ENCODE measurements around the gene UXS1. TPM values are rescaled to one million over a fixed set of nuclear protein-coding genes. Genes with fewer than 3 reads are reported as not detected.

Gene UXS1
- total and polyA plus RNA-seq, 7 donors: 8.4 to 59.8 (median 21.3) TPM

DNA sequence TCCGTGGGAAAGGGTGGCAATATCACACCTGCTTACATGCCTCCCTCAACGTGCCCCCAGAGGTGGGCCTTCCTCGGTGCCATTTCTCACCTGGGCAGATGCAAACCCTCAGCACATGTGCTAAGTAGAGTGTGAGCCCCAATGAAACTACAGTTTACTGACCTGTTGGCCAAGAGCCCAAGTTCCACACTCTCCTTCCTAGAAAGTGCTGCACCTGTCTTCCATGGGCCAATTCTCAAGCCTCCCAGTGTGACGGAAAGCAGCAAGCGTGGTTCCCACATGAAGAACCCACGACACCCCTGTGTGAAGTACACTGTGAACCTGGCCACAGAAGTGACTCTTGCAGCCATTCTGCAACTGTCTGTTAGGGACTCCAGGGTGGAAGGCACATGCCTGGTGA is 73.7 kb downstream of the UXS1 start:
- Histone ChIP-seq H3K9me3 (no peaks in the 10 kb centered on the region), H3K4me3 (no peak overlapping the region), H3K4me1 (peaks cover 0 to 9% (median 4%) of the 10 kb centered on the region in 4 donors), H3K36me3 (peaks cover 0 to 56% (median 10%) of the 10 kb centered on the region in 4 donors), H3K27me3 (no peaks in the 10 kb centered on the region), H3K27ac (no peak overlapping the region)
- DNase-seq: no peak
- WGBS, 2 donors: 72 to 92% methylated on average over 6 of the region's 6 CpGs
- intact Hi-C loops (cut with DNase I): no loop called here
- TF ChIP-seq EP300 (IDR thresholded peaks at IDR 0.05): no peak
- TF ChIP-seq CTCF (IDR thresholded peaks at IDR 0.05): no peak
- TF ChIP-seq POLR2AphosphoS5 (IDR thresholded peaks at IDR 0.05): no peak
- TF ChIP-seq POLR2A (IDR thresholded peaks at IDR 0.05): no peak

DNA sequence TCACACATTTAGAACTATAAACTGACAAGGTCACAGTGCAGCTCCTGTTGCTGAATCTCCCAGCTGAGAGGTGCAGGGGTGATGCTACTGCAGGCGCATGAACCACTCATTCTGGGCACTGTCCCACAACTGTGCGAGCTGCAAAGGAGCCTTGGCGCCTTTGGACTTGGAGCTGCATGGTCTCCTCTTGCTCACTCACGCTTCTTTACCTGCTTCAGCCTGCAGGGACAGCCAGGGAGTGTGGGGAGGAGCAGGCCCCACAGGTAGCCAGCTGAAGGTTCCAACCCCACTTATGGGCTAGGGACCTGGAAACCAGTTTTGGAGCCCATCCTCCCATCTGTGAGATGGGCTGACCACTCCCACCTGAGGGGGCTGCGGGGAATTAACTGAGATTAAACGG is 75.0 kb downstream of the UXS1 start:
- DNase-seq: no peak
- H3K4me3 ChIP-seq: no peak overlapping the region
- 95 to 96% methylated on average over 6 of the region's 6 CpGs for WGBS, 2 donors
- intact Hi-C loops (cut with DNase I): loop anchor here (10.0 kb wide), 1 partner anchor 76 kb away; the partner anchor contains the start of gene UXS1
- H3K27me3 ChIP-seq: no peaks in the 10 kb centered on the region
- H3K9me3 ChIP-seq: no peaks in the 10 kb centered on the region
- TF ChIP-seq EP300 (IDR thresholded peaks at IDR 0.05) (no peak), POLR2AphosphoS5 (IDR thresholded peaks at IDR 0.05) (no peak), POLR2A (IDR thresholded peaks at IDR 0.05) (no peak), CTCF (IDR thresholded peaks at IDR 0.05) (no peak)
- no peak overlapping the region for H3K27ac ChIP-seq
- peaks cover 0 to 49% (median 10%) of the 10 kb centered on the region in 4 donors for H3K36me3 ChIP-seq
- peaks cover 0 to 3% (median 2%) of the 10 kb centered on the region in 4 donors for H3K4me1 ChIP-seq

DNA sequence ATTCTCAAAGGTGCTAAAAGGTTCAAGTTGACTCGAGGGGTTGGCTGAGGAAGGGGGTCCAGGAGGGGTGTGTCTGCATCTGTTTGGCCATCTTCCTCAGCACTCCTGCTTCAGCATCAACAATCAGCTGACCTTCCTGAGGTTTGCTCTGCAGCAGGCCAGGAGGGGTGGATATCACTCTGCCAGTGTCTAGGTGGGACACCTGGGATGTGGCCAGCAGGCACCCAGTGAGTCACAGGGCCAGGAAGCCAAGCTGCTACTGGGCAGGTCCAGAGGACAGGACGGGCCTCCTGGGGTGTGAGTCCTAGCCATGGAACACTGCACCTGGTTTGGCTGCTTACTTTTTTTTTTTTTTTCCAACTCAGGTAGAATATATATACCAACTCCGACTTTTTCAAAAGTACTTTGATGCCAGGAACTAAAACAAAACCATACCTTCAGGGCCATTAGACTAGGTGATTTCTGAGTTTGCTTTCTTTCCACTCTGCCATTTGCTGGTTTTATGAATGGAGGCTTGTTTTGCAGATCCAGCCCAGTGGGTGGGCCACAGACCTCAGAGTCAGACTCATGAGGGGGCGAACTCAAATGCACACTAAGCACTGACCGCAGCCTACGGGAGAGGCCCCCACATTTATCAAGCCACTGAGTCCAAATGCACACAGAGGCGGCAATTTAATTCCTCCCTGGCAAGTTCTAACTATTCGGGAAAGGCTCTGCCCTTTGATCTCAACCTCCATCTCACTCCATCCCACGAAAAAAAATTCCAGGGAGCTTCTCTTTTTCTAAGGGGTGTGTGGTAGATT is 76.0 kb downstream of the UXS1 start:
- Histone ChIP-seq H3K27ac (no peak overlapping the region), H3K9me3 (no peaks in the 10 kb centered on the region), H3K36me3 (peaks cover 0 to 48% (median 10%) of the 10 kb centered on the region in 4 donors), H3K27me3 (no peaks in the 10 kb centered on the region), H3K4me3 (no peak overlapping the region), H3K4me1 (no peaks in the 10 kb centered on the region)
- intact Hi-C loops (cut with DNase I): loop anchor here (10.0 kb wide), 1 partner anchor 77 kb away; the partner anchor contains the start of gene UXS1
- 81 to 88% methylated on average over 9 of the region's 9 CpGs for WGBS, 2 donors
- DNase-seq: no peak
- TF ChIP-seq CTCF (IDR thresholded peaks at IDR 0.05): no peak
- no peak for TF ChIP-seq POLR2AphosphoS5 (IDR thresholded peaks at IDR 0.05)
- no peak for TF ChIP-seq EP300 (IDR thresholded peaks at IDR 0.05)

- intact Hi-C loops (cut with DNase I): loop anchor here (10.0 kb wide), 1 partner anchor 77 kb away; the partner anchor contains the start of gene UXS1
- no peaks in the 10 kb centered on the region for H3K27me3 ChIP-seq
- DNase-seq: no peak
Observed at GRCh38 chr2:106117347-106117746, 76.8 kb downstream of the UXS1 start.

More at GRCh38 chr2:106117347-106117746, 76.8 kb downstream of the UXS1 start:
- Histone ChIP-seq H3K4me3 (no peak overlapping the region), H3K9me3 (no peaks in the 10 kb centered on the region), H3K27ac (no peak overlapping the region), H3K4me1 (no peaks in the 10 kb centered on the region), H3K36me3 (peaks cover 0 to 43% (median 8%) of the 10 kb centered on the region in 4 donors)
- WGBS, 2 donors: 94 to 95% methylated on average over 5 of the region's 5 CpGs
- TF ChIP-seq EP300 (IDR thresholded peaks at IDR 0.05): no peak
- no peak for TF ChIP-seq POLR2AphosphoS5 (IDR thresholded peaks at IDR 0.05)
- no peak for TF ChIP-seq CTCF (IDR thresholded peaks at IDR 0.05)
- TF ChIP-seq POLR2A (IDR thresholded peaks at IDR 0.05): no peak

Measured in sigmoid colon (tissue), 7 donors.